Globus pallidus (tissue), 1 donor: ENCODE results near the gene FOXD3.

ENCODE experiments used
- DNase-seq: peaks from one replicate; pipeline ENCODE4 v3.0.0-alpha.2; 2015; ENCODE audit warnings: low spot score

FOXD3 gene

DNA sequence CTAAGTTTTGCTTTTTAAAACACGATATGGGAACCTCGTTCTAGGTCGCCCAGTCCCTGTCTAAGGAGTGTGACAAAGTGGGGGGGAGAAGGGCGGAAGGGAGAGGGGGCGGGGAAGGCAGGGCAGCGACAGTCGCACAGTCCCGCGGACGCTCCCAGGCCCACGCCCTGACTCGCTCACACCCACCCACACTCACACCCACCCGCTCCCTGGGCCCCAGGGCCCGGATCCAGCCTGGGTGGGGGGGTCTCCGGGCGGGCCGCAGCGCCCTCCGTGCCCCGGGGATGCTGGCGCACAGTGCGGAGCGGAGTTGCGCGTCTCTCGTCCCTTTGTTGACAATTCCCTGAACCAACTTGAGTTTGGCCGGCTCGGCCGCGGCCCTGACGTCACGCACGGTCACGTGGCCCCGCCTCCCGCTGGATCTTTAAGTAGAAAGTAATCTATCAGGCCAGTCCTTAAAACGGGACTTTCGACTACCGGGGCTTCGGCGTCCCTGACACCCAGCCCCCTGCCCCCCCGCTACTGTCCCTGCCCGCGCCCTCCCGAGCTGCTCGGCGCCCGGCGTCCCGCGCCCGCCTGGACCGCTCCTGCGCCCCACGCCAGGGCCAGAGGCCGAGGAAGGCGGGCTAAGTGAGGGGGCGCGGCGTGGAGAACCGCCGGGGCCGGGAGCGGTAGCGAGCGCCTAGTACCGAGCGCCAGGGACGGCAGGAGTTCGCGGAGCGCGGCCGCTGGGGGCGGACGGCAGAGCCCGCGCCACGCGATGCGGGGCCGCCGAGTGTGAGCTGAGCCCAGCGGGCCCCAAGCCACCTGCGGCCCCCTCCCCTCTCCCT is at the start of gene FOXD3:
Gene FOXD3, plus strand, starts transcription at position 454 of the 830 bp plus-strand sequence. CDS start 492 bp downstream, outside the sequence.
- no peak for DNase-seq

DNA sequence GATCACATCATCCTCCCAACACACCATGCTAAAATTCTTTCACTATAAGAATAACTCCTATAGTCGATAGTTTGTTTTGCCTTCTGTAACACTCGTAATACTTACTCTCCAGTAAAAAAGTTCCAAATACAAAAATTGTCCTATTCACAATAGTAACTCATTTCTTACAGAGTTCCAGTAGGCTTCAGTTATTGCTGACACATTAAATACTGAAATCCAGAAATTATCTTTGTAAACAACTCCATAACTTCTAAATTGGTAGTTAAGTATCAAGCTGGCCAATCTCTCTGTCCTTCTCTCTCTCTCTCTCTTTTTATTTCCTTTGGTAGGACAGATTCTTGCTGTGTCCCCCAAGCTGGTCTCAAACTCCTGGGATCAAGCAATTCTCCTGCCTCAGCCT is 49.6 kb upstream of the FOXD3 start:
- DNase-seq: no peak

DNA sequence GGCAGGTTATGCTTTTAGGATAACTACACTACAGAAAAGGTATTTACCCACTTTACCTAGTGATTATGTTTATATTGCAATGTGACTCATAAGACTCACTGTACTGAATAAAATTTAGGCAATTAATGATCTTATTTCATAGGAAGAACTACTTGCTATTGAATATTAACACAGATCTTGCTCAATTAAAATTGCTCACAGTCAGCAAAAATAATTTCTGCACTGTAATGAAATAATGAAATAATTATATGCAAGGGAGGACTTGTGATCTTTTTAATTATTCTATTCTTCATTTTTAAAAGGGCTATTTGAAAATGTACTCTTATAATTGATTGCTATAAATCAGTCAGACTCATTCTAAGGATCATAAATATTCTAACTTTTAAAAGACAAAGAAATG is 48.0 kb upstream of the FOXD3 start:
- DNase-seq: no peak

DNA sequence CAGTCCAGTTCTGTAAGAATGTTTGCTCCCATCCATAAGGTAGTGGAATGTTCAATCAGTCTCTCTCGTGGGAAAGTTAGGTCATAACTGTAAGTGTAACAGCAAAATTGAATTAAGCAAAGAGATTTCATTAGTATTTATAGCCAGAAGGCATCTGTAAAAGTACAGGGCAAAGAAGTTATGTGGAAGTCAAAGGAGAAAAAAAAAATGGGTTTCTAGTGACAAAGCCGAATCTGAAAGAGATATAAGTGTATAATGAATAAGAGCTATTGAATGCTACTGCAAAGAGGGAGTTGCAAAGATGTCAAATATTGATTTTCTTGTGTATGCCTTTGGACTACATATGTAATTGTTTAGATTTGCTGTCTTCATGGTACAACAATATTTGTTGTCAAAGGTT is 47.4 kb upstream of the FOXD3 start:
- no peak for DNase-seq

DNA sequence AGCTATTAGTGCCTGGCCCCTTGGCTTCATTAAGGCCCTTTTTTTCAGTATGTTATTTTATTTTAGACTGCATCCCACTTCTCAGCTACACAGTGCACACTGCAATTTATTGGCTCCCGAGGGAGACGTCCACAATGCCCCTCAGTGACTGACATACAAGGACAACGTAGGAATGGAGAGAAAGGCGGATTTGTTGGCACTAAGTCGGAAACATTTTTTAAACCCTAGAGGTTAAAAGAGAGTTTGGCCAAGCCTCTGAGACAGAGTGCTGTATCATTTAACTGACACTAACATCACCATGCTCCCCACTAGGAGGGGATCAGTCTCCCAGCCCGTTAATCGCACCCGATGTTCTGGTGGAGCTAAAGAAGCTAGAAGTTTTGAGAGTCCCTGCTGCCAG is 45.7 kb upstream of the FOXD3 start:
- DNase-seq: no peak

DNA sequence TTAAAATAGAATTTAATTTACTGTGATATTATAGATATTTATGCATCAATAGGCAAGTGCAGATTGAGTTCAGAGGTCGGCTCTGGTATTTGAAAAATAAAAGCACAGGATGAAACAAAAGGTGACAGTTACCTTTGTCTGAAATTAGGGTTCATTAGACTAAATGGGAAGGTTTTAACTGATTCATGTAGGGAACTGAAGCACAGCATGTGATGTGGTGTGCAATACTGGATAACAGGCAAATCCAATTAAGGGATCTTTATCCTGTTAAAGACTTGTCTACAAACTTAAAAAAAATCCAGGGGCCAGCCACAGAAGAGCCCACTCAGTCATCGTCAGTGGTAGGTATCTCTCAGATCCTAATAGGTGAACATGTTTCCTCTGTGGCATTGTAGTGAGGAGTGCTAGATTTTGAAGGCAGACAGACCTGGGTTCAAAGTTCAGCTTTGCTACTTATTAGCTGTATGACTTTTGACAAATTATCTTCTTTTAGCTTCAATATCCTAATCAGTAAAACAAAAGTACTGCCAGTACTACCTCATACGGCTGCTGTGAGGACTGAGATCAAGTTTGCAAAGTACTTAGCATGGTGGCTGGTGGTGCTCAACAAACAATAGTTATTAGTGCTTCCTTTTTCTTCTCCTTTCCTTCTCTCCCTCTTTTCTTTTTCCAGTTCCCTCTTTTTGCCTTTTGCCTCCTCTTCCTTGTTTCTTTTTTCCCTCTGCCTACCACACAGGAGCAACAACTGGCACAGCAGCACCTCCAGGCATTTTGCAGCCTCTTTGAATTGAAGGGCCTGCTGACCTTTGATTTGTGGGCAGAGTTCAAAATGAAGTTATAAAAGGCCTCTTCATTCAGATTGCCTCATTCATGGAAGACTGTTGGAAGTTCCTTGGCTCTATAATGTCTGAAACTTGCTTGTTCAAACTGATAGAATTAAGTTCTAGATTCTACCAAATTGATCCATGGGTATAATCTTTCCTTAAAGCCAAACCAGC is 44.9 kb upstream of the FOXD3 start:
- no peak for DNase-seq

DNA sequence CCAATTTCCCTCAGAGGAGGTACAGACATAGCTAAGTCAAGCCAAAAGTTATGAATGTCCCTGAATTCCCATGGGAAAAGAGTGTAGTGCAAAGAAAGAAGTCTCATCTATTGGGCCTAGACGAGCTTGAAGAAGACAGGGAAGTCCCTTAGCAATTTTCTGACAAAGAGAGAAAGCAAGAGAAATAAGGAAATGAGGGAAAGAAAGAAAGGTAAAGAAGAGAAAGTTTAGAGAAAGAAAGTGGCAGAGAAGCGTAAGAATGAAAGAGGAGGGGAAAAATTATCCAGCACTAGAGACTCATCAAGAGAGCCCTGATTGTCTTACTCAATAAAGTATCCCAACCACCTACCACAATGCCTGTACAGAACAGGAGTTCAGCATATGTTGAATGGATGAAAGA is 40.6 kb upstream of the FOXD3 start:
- no peak for DNase-seq

DNA sequence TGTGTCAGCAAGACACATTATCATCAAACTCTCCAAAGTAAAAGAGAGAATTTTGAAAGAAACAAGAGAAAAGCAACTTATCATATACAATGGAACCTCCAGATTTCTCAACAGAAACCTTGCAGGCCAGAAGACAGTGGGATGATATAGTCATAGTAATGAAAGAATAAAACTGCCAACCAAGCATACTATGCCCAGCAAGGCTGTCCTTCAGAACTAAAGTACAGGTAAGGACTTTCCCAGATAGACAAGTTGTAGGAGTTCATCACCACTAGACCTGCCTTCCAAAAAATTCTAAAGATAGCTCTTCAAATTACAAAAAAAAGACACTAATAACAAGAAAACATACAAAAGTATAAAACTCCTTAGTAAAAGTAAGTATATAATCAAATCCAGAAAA is 33.2 kb upstream of the FOXD3 start:
- no peak for DNase-seq

DNA sequence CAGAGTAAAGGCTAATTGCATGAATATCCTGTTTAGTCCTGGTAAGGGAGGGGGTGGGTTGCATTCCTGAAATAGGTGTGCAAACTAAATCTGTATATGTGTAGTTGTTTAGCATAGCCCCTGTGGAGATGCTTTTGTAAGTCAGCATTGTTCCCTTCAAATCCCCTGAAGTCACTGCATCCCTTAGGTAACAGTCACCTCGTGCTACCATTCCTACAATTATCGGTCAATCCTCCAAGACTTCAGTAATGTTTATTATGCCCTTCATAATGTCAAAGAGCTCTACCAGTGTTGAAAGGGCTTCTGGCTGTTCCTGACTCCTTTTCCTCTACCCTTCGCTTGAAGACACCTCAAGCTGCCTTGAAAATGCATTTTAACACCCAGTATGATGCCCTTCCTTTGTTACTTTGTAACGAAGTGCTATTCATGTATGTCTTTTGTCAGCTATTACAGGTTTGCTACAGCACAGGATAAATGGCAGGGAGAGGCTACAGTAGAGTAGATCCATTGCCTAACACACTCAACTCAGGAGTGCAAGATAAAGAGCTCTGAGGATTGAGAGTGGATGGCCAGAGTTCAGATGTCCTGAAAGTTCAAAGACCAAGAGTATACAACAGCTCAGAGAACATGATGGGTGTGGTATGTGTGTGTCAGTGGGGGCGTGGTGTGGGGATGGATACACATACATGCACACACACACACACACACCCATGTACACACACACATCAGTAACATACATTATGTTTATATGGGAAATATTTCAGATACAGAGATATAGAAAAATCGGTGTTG is 27.4 kb upstream of the FOXD3 start:
- DNase-seq: no peak

DNA sequence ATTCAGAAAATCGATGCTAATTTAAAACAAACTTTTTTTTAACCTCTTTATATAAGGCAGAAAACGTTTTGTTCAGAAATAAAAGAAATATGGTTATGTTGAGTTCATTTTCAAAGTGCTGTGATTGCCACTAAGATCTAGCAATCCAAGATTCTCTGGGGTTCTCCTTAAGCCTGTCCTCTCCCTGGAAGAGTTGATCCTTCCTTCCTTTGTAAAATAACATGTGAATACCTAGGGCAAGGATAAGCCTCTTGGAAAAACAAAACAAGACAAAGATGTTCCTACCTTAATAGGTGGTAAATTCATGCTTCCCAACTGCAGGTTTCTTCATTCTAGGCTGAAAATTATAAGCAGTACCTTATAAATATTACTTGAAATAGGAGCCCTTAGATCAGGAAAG is 18.0 kb upstream of the FOXD3 start:
- DNase-seq: no peak

DNA sequence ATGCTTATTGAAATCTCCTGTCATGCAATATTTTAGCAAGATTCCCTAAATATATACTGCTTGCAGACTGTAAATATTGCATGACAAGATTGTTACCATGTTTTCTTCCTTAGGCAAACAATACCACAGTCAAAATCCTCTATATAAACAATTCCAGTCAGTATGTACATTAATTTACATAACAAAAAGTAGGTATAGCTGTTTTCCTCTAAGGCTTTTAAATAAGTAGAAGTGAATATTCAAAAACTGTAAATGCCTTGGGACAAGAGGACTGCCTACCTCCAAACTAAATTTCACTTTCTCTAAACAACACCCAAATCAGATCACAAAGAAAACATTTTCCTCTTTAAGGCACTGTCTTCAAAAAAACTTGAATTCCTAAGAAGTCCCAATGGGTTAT is 17.3 kb upstream of the FOXD3 start:
- no peak for DNase-seq

DNA sequence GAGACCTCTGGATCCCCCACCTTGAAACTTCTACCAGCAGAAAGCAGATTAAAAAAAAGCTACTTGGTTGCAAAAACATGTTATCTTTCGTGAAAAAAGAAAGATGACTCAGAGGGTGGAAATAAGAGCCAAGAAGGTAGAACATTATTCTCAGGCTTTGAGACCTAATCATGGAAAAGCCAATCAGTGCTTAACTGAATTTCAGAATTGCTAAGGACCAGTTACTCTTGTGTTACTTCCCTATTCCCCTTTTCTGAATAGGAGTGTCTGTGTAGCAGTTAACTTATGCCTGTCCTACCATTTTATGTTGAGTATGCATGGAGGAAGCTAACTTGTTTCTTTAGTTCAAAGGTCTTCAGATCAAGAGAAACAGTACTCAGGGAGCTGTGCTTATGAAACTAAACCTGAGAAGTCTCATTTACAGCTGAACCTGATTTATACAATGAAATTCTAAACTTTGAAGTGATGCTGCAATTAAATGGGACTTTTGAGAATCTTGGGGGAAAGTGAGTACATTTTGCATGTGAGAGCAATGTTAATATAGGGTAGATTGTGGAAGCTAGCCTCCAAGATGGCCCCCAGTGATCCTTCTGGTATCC is 15.1 kb upstream of the FOXD3 start:
- DNase-seq: no peak

DNA sequence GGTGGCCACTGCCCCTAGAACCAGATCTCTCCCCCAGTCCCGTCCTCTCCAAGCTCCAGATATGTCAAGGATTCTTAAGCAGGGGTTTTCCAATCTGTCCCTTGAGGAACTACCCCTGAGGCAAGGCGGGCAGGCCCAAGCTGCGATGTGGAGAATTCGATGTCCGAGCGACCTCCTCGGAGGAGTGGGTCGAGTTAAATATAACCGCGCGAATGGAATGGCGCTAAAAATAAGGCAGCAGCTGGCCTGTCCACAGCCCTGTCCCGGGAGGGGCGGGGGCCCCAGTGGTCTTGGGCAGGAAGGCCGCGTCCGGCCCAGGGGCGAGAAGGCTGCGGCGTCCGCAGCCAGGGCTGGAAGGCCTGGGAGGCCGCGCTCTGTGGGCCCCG is 5.8 kb upstream of the FOXD3 start:
- DNase-seq: no peak

DNA sequence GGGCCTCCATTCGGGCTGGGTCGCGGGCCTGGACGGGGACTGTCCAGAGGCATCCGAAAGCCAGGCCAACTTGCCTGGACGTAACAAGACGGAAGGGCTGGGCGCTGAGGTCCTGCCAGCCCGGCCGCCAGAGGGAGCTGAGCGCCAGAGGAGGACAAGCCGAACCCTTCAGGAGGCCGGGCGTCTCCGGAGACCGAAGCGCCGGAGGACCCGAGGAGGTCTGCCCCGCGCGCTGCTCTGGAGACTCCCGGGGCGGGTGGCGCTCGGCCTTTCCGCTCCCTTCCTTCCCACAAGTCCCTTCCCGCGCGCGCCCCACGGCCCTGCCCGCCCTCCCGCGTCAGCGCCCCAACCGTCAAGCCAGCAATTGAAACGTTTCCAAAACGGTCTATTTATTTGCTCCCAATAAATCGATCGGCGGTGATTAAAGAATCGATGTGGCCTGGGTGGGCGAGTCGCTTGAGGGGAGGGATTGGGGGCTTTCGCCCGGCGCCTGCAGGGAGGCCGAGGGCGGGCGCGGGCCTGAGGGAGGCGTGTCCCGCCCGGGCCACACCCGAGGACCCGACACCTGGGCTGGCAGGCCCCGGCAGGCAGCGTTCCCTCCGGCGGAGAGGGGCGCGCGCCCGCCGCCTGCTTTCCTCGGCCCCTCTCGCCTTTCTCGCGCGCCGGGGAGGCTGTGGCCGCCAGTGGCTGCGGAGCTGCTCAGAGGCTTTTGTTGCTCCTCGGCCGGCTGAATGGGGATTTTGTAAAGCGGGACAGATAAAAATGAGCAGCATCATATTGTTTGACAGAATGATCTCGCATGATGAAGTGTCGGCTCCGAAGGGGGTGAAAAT is 5.2 kb upstream of the FOXD3 start:
- DNase-seq: no peak

DNA sequence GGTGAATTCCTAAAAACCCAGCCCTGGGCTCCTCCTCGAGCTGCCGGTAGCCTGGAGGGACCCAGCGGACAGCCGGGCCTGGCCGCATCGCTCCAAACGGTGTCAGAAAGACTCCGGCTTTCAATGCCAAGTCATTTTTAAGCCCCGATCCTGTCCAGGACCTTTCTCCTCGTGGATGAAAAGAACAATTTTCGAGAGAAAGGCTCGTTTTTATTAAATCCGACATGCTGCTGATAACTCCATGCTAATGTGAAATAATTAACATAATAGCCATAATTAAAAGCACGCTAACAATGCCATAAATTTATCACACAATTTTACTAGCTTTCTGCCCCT is 4.6 kb upstream of the FOXD3 start:
- no peak for DNase-seq

DNA sequence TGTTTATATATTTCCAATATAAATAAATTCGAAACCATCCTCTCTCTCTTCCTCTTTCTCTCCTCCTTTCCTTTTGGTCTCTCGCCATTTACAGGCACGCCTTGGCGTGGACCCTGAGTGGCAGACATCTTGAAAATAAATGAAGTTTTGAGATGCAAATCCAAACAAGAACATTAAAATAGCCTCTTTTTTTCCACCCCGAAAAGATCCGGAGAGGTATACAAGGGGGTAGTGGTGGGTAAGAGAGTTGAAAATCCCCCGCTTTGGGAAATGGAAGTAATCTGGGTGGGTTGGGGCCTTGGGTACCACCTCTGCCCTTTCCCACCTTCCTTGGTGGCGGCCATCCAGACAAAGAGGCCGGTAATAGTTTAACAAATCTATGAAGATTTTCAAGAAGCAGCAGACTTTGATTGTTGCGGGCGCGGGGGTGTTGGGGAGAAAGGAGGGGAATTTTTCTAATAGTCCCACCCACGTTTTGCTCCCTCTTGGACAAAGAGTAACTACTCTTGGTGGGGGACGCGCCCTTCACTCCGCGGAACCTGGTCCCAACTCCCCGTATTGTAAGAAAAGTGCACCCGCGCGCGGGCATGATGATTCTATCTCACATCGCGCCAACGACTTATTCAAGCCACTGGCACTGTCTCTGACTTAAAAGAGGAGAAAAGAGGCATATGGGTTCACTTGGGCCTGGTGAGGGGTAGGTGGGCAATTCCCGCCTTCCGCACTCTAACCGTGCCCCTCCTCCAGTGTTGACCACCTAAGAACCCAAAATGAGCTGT is 4.0 kb upstream of the FOXD3 start:
- no peak for DNase-seq

DNA sequence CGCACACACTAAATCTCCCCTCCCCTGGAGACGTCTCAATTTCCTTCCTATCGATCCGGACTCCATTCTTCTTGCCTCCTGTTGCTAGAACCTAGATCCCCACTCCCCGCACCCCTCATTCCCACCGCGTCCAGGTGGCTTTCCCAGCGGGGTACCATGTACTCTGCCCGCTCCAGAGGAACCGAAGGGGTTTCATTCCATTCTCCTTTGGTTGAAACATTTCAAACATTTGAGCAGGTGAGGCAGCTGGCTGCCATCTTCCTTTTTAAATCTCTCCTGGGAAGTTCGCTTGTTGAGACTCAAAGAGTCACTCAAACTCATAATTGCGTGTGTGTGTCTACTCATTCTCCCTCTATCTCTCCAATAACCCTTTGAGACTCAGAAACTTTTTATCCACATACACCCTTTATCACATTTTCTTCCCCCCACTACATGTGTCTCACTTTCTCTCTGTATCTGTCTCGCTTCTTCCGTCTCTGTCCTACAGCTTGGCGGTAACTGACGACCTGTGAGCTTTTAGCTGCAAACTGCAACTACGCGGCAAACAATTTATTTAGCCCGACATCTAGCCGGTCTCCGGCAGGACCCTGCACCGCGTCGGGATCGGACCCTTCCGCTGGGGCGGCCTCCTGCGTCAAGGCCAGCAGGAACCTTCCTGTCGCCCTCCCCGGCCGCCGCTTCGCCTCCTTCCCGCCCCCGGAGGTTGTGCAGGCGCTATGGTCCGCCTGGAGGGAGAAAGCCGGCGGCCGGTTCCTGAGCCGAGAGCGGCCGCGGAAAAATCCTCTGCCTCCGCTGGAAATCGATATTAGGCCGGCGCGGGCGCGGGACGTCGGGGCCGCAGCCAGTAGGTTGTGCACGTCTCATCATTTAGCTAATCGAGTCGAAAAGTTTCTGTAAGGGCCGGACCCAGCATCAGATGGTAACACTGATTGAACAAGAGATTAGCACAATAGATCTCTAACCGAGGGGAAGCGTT is 3.0 kb upstream of the FOXD3 start:
- DNase-seq: no peak

DNA sequence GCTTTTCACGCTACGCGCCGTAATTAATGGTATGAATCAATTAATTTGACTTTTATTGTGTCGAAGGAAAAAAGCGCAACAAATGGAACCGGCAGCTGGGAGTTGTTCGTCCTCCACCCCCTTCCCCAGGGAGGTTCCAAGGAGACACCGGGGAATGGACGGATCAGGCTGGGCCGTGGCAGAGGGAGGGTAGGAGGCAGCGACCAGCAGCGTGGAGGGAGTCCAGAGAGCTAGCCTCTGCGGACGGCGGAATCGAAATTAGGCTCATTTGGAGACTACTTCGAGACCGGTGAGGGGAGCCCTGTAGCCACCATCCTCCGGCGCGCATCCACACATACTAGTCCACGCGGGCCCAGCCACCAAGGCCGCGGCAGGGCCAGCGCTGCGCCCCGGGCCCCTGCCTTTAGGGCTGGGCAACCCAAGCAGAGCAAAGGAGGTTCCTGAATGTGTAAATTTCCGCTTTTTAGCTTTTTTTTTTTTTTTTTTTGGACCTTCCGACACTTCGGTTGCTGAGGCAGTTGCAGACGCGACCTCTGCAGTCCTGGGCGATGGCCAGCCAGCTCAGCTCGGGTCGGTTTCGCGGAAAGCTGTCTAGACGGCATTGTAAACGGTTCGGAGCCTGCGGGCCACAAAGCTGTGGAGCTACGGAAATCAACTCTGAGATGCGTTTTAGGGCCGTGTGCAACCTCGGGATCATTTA is 2.2 kb upstream of the FOXD3 start:
- no peak for DNase-seq
